Urinary bladder (tissue), 4 donors: ENCODE results near the gene TSPAN14. TPM values are rescaled to one million over a fixed set of nuclear protein-coding genes. Genes with fewer than 3 reads are reported as not detected.

Experiments
- DNase-seq: peaks from one replicate; pipeline ENCODE4 v3.0.0-alpha.2; 2015; ENCODE audit errors: extremely low spot score
- H3K27ac ChIP-seq: one replicate; pipeline ENCODE4 v1.5.1; 2013; ENCODE audit warnings: low read depth, mild to moderate bottlenecking, moderate library complexity
- H3K36me3 ChIP-seq: one replicate; pipeline ENCODE4 v1.6.1; 2013; ENCODE audit warnings: mild to moderate bottlenecking, moderate library complexity; ENCODE audit not compliant: insufficient read depth
- H3K4me1 ChIP-seq: one replicate; pipeline ENCODE4 v1.6.1; 2013; ENCODE audit warnings: mild to moderate bottlenecking, moderate library complexity; ENCODE audit not compliant: insufficient read depth
- H3K4me3 ChIP-seq: one replicate; pipeline ENCODE4 v1.5.1; 2013; ENCODE audit warnings: low read depth, low read length
- WGBS: extraction: QIAGEN DNeasy Blood & Tissue Kit; methylation state at CpG from one replicate; pipeline ENCODE4 v1.1.7; 2013; 5-methylcytosine and 5-hydroxymethylcytosine counted together
- polyA plus RNA-seq: library from polyadenylated mRNA; stranded (reverse); fragments of 200-250 nt; gene quantifications from one replicate; pipeline ENCODE4 v1.2.3, GENCODE V29; 2013
- total RNA-seq: library from RNA; depleted of rRNA; stranded (reverse); fragments of >200 nt; gene quantifications from one replicate; pipeline ENCODE4 v1.2.3, GENCODE V29; 2014
- donor health status: healthy with polysubstance abuse.
- donor health status: healthy.

The TSPAN14 gene
- total and polyA plus RNA-seq, 2 donors, result 26.4 to 65.1 TPM

DNA sequence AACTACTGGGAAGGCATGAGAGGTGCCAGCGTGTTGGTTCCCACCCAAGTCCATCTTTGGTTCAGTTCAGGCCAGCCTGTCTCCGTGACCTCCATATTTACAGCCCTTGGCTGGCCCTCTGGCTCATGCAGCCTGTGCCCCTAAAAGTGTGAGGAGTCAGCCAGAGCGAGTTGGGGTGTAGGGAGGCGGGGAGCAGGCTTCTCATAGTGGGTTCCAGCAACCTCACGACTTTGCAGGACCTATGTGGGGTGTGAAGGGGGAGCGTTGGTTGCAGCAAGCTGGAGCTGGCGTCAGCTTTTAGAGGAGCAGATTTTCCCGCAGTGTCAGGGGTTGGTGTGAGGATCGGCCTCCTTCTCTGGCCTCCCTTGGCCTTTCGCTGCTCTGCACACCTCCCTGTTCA lies 9.8 kb downstream of the TSPAN14 start:
- Histone ChIP-seq H3K27ac (peak overlapping the region; percentile 46), H3K4me1 (peaks cover 8% of the 10 kb centered on the region)
- 84% methylated on average over 10 of the region's 10 CpGs for WGBS

DNA sequence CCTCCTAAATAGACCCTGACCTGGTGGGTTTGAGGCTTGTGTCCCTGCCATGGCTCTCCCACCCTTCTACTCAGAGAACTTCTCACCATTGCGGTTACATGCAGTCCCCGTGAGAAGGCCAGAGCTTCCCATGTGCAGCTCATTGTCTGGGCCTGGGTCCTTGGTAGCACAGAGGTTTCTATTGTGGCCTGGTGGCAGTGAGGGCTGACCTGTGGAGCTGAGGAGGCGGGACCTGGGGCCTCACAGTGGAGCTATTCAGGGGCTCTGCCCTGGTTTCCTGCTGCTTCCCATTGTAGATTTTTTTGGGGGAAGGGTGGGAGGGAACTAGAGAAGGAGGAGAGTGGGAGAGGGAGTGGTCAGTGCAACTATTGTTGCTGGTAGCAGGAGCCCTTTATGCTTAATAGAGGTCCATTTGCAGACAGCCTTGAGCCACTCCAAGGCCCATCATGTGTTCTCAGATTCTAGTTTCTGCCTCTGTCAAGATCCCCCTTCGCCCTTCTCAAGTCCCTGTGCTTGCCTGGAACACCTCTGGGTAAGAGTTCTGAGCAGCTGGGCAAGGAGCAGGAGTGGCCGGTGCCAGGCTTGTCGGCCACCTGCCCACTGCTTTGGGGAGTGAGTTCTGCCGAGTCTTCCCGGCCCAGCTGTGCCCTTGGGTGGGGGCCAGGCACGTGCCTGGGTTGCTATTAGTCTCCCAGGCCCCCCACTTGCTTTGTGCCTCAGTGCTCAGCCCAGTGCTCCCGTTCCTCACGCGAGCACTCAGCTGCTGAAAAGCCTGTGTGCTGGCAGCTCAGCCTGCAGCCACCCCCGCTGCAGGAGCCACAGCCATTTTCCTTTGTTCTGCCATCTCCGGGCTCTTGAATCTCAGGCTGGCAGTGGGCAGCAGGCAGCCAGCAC lies 10.7 kb downstream of the TSPAN14 start:
- no peaks in the 10 kb centered on the region for H3K36me3 ChIP-seq
- H3K27ac ChIP-seq, result peak overlapping the region; percentile 81
- peaks cover 8% of the 10 kb centered on the region for H3K4me1 ChIP-seq
- 41% methylated on average over 14 of the region's 14 CpGs for WGBS
- H3K4me3 ChIP-seq, result no peak overlapping the region
- DNase-seq, result no peak

More for the DNA sequence above, 9.8 kb downstream of the TSPAN14 start:
- no peak for DNase-seq
- Histone ChIP-seq H3K4me3 (no peak overlapping the region), H3K36me3 (no peaks in the 10 kb centered on the region)

DNA sequence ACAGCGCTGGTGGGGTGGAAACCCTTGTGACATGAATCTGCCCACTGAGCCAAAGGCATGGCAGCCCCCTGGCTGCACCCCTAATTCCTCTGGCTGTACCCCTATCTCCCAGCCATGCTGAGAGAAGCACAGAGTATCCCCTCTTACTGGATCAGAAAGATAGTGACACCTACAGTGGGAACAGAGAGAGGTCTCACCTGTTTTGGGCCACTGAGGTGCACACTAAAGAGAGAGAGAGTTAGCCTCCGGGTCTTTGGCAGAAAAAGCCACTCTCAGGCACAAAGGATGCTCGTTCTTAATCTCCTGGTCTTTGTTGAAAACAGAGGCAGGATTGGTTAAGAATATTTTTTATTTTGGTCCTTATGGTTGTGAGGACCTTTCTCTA lies 11.3 kb downstream of the TSPAN14 start:
- 41% methylated on average over 3 of the region's 3 CpGs for WGBS
- H3K4me3 ChIP-seq, result no peak overlapping the region
- H3K36me3 ChIP-seq, result no peaks in the 10 kb centered on the region
- peaks cover 5% of the 10 kb centered on the region for H3K4me1 ChIP-seq
- H3K27ac ChIP-seq, result peak overlapping the region; percentile 81
- no peak for DNase-seq

DNA sequence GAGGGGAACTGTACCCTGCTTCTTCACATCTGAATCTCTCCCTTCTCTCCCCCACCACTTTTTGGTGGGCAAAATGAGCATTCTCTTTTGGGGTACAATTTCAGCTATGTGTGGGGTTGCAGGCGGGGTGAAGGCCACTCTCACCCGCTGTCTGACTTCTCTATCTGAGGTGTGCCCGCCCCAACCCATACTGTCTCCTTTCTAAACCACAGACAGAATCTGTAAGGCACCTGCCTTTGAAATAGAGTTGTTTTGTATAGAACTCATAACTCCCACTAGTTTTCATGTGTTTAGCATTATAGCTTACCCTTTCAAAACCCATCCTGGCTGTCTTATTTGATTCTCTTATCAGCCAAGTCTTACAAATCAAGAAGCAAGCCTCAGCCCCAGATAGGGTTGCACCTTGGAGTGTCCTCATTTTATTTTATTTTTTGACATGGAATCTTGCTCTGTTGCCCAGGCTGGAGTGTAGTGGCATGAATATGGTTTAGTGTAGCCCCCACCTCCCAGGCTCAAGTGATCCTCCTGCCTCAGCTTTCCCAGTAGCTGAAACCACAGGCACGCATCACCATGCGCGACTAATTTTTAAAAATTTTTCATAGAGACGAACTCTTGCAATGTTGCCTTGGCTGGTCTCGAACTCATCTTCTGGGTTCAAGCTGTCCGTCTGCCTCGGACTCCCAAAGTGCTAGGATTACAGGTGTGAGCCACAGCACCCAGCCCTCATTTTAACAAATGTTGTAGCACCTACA lies 11.9 kb downstream of the TSPAN14 start:
- H3K27ac ChIP-seq, result peak overlapping the region; percentile 59
- H3K36me3 ChIP-seq, result no peaks in the 10 kb centered on the region
- no peak for DNase-seq
- peaks cover 5% of the 10 kb centered on the region for H3K4me1 ChIP-seq
- 90% methylated on average over 10 of the region's 10 CpGs for WGBS
- no peak overlapping the region for H3K4me3 ChIP-seq

DNA sequence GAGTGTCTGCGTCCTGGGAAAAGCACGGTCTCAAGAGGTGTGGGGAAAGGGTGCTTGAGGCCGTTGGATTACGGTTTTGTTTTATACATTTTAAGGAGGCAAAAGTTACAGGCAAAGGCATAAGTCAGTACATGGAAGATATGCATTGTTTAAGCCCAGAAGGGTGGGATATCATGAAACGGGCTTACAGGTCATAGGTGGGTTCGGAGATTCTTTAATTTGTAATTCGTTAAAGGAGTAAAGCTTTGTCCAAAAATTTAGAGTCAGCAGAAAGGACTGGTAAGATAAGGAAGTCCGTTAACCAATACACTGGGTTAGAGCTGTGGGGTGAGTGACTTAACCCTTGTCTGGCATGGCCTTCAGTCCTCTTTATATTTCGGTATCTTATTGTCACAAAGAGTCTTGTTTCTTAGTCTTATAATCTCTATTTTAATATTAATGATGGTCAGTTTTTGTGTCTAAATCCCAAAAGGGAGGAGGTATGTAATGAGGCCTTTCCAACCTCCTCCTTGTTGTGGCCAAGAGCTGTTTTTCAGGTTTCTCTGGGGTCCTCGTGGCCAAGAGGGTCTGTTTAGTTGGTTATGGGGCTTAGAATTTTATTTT lies 12.7 kb downstream of the TSPAN14 start:
- Histone ChIP-seq H3K36me3 (no peaks in the 10 kb centered on the region), H3K4me1 (peaks cover 8% of the 10 kb centered on the region), H3K4me3 (no peak overlapping the region), H3K27ac (peak overlapping the region; percentile 59)
- 77% methylated on average over 10 of the region's 10 CpGs for WGBS
- DNase-seq, result no peak

DNA sequence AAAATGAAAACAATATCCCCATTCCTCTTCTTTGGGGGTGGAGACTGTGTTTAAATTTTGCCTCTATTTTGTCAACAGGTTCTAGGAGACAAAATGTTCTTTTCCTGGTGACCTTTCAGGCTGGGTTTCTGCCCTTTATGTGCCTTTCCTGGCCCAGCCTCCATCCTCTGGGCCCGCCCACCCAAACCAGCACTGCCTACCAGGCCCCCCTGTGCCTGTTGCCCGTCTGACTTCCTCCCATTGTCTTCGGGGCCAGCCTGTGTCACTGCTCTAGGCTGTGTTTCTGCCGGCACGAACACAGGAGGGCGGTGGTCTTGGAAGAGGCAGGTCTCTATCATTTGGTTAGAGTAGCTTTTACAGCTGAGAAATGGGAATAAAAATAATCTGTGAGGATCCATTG lies 13.9 kb downstream of the TSPAN14 start:
- H3K36me3 ChIP-seq, result no peaks in the 10 kb centered on the region
- H3K4me1 ChIP-seq, result peaks cover 8% of the 10 kb centered on the region
- no peak for DNase-seq
- H3K27ac ChIP-seq, result peak overlapping the region; percentile 70
- H3K4me3 ChIP-seq, result peak overlapping the region; percentile 2
- 61% methylated on average over 6 of the region's 6 CpGs for WGBS

DNA sequence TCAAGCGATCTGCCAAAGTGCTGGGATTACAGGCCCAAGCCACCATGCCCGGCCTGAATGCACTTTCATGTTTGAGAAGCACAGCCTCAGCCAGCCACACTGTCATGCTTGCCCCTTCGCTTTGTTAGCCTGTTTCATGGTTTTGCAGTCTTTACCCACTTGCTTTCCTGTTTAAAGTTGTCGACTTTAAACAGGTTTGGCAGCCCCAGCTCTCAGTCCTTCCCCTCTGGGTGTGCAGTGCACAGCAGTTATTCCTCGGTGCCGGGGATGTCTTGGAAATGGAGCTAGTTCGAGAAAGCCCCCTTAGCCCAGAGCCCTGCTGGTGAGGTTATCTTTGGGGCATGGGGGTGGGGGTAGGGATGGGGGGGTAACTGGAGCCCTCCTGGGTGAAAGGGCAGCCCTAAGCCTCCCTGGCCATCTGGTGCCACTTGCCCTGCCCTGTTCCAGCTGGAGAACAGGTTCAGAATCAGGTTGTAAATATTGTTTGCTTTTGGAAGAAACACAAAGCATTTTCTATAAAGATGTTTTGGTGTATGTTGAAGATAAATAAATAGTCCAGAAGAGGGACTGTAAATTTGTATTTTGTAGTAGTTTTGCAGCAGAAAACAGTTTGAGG lies 14.8 kb downstream of the TSPAN14 start:
- 68% methylated on average over 7 of the region's 7 CpGs for WGBS
- peaks cover 9% of the 10 kb centered on the region for H3K4me1 ChIP-seq
- H3K36me3 ChIP-seq, result no peaks in the 10 kb centered on the region
- peak overlapping the region; percentile 74 for H3K27ac ChIP-seq
- H3K4me3 ChIP-seq, result peak overlapping the region; percentile 2
- no peak for DNase-seq

DNA sequence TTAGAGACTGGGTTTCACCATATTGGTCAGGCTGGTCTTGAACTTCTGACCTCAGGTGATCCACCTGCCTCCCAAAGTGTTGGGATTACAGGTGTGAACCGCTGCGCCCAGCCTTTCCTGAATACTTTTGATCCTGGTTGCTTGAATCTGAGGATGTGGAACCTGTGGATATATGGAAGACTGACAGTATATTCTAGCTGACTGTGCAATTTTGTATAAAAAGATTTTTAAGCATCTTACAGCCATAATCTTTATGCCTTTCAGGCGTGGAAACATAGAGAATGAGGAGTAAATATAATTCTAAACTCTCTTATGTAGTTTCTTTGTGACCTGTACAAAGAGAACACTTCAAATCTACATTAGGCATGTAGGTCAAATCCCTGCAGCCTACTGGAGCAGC lies 16.2 kb downstream of the TSPAN14 start:
- no peak for DNase-seq
- 98% methylated on average over 3 of the region's 3 CpGs for WGBS
- H3K27ac ChIP-seq, result no peak overlapping the region
- H3K4me3 ChIP-seq, result no peak overlapping the region
- H3K36me3 ChIP-seq, result no peaks in the 10 kb centered on the region
- H3K4me1 ChIP-seq, result peaks cover 9% of the 10 kb centered on the region

DNA sequence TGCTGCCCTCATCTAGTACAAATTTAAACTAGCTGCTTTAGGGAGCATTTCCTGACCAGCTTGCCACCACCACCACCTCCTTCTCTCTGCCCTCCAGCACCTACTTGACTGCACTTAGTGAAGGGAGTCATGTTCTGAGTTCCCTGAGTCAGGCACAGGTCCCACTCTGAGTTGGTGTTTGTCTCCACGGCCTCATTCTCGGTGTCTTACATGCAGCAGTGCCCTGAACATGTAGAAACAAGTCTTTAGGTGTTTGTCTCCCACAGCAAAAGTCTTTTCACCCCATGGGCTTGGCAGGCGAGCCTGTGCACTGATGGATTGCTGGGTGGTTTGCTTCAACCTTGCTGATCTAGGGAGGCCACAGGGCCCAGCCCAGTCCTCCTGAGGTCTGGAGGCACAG lies 16.9 kb downstream of the TSPAN14 start:
- H3K4me1 ChIP-seq, result peaks cover 9% of the 10 kb centered on the region
- WGBS, result 87% methylated on average over 3 of the region's 3 CpGs
- no peak for DNase-seq

DNA sequence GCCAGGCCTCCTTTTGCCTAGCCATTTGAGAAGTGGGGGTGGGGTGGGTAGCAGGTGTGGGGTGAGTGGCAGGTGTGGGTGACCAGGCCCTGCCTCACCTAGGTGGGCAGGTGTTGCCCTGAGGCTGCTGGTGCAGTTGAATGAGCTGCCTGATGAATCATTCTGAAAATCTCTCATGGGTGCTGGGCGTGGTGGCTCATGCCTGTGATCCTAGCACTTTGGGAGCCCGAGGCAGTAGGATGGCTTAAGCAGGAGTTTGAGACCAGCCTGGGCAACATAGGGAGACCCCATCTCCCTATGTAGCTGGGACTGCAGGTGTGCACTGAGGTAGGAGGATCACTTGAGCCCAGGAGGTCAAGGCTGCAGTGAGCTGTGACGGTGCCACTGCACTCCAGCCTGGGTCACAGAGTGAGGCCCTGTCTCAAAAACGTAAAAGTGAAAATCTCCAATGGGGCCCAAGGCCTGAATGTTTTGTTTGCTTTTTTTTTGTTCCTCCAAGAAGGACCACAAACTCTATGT lies 17.7 kb downstream of the TSPAN14 start:
- Histone ChIP-seq H3K4me3 (no peak overlapping the region), H3K27ac (peak overlapping the region; percentile 35), H3K4me1 (peaks cover 7% of the 10 kb centered on the region), H3K36me3 (no peaks in the 10 kb centered on the region)
- DNase-seq, result no peak
- WGBS, result 80% methylated on average over 4 of the region's 4 CpGs

More for the DNA sequence above, 16.9 kb downstream of the TSPAN14 start:
- no peak overlapping the region for H3K4me3 ChIP-seq
- H3K36me3 ChIP-seq, result no peaks in the 10 kb centered on the region
- H3K27ac ChIP-seq, result peak overlapping the region; percentile 27

DNA sequence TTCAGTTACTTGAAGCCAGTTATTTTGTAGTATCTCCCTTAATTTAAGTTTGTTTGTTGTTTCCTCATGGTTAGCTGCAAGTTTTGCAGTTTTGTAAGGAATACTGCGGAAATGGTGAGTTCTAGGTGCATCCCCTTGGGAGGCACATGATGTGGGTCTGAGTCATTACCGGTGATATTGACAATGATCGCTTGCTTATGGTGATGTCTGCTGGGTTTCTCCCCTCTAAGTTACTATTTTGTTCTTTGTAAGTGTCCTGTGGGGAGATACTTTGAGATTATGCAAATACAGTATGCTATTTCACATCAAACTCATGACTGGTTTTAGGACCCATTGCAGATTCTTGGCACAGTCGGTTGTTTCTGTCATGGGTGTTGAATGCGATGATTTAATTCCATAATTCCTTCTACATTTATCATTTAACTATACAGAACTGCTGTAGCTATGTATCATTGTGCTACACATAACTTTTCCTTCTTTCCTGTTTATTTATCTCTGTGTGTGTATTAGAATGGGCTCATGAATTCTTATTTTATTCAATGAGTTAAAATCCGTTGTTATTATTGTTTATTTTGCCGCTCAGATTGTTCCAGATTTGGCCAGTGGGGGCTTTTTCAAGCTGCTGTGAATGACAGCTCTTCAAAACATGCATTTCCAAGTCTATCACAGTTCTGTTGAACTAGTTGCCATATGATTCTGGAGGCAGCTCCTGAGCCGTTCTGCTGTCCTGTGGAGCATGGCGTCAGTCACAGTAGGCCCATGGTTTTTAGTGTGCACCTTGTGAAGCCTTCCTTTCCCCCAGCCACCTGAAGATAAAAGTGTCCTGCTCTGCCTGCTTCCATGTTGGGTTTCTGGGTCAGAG lies 18.4 kb downstream of the TSPAN14 start:
- no peak for DNase-seq
- 62% methylated on average over 9 of the region's 9 CpGs for WGBS
- Histone ChIP-seq H3K36me3 (peaks cover 1% of the 10 kb centered on the region), H3K27ac (peak overlapping the region; percentile 25), H3K4me3 (no peak overlapping the region), H3K4me1 (peaks cover 7% of the 10 kb centered on the region)

DNA sequence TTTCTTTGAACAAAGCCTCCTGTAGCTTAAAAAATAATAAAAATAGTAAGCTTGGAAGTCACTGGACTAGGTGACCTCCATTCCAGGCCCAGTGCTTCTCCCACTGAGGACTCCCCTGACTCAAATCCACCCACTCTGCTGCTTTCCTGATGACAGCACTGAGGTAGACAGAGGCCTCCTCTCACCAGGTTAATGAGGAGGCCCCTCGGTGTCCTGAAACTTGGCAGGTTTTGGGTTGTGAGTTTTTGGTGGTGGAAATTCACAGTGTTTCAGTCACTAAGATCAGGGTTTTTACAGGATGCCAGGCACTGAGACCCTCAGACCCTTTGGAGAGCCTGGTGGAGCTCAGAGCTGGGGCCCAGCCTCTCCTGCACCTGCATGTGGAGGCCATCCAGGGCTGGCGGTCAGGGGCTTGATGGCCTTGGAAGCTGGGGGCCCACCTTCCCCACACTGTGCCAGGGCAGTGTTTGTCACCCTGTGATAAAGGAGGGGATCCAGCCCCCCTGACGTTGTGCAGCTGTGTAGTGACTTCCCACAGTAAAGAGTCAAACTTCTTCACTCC lies 19.1 kb downstream of the TSPAN14 start:
- DNase-seq, result no peak
- Histone ChIP-seq H3K4me3 (no peak overlapping the region), H3K4me1 (peaks cover 7% of the 10 kb centered on the region), H3K36me3 (peaks cover 1% of the 10 kb centered on the region), H3K27ac (no peak overlapping the region)
- 75% methylated on average over 3 of the region's 3 CpGs for WGBS
